ENCODE data around the gene LPCAT4. TPM values are rescaled to one million over a fixed set of nuclear protein-coding genes. Genes with fewer than 3 reads are reported as not detected.
A peak's percentile ranks its signal among the peaks of the same experiment; 100 is the strongest.

Gene LPCAT4
- polyA plus RNA-seq, 1 of the 3 experiments (the other 2 are of a cell fraction), result 88.4 TPM

DNA sequence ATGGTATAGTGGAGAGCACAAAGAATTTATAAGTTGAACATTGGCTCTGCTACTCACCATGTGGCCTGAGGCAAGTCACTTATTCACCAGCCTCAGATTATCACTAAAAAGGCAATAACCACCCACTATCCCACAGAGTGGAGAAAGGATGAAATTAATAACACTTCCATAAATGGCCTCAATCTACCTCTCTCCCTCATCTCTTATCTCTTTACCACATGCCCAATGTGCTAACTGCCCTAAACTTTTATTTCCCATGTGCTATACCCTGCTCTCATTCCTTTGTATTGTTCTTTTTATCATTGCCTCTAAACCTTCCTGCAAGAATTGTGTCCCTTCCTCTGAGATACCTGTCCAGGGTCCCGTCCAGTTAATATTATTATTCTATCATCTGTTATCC is 55.4 kb downstream of the LPCAT4 start:
- no peaks in the 10 kb centered on the region for H3F3A ChIP-seq (replicated peaks; ENCODE audit: insufficient read depth)
- no peaks in the 10 kb centered on the region; a peak in 1 of 4 replicates for H3K4me1 ChIP-seq (ENCODE audit: control insufficient read depth in 1 of 2, insufficient read depth in 2 of 2, low read depth in 1 of 2, low read length in 1 of 2)
- POLR2A ChIA-PET, result no interaction called here
- H3K4me2 ChIP-seq, result no peak overlapping the region
- peaks cover 0 to 3% of the 10 kb centered on the region in 2 experiments for H3K36me3 ChIP-seq (replicated peaks in 1 of 2; ENCODE audit: control insufficient read depth in 1 of 2, insufficient read depth in 2 of 2, low read length in 1 of 2)
- H3K79me2 ChIP-seq (ENCODE audit: insufficient read depth), result no peaks in the 10 kb centered on the region
- H3K4me3 ChIP-seq (ENCODE audit: low read depth in 2 of 2, low read length in 1 of 2), result no peak overlapping the region
- H2AFZ ChIP-seq (ENCODE audit: low read depth), result no peak overlapping the region
- no peak overlapping the region for H3K9ac ChIP-seq
- DNase-seq, result peak; percentile 8
- no peaks in the 10 kb centered on the region for H3K27me3 ChIP-seq (ENCODE audit: insufficient read depth)
- no peak overlapping the region for H3K27ac ChIP-seq (ENCODE audit: low read depth in 2 of 2, low read length in 1 of 2)
- 82% methylated on average over 1 of the region's 1 CpG for whole genome bisulfite sequencing (ENCODE audit: low lambda C conversion rate)
- TF ChIP-seq, protein P1, sequence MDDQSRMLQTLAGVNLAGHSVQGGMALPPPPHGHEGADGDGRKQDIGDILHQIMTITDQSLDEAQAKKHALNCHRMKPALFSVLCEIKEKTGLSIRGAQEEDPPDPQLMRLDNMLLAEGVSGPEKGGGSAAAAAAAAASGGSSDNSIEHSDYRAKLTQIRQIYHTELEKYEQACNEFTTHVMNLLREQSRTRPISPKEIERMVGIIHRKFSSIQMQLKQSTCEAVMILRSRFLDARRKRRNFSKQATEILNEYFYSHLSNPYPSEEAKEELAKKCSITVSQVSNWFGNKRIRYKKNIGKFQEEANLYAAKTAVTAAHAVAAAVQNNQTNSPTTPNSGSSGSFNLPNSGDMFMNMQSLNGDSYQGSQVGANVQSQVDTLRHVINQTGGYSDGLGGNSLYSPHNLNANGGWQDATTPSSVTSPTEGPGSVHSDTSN (IDR thresholded peaks at IDR 0.05), result no peak
- no peak for TF ChIP-seq TAF1 (IDR thresholded peaks at IDR 0.05; ENCODE audit: borderline replicate concordance, low read depth, low read length)
- H3K9me3 ChIP-seq, result no peaks in the 10 kb centered on the region
- CTCF ChIA-PET, result no interaction called here
- no peaks in the 10 kb centered on the region for H4K20me1 ChIP-seq (ENCODE audit: insufficient read depth)
- H3K9me2 ChIP-seq, result no peaks in the 10 kb centered on the region; the same call in 1 of the 2 replicates

Small RNAs within 50 kb of the gene (small RNA-seq; reads per million reads assigned to genes)
- gene MIR1233-1 (0 reads per million in 7 experiments), gene RF00019 (0 reads per million in 7 experiments)

Other genes with a start within 250 kb of the LPCAT4 start
- 13.8 and 20.3 TPM in 2 replicates for gene KATNBL1, start 157.1 kb downstream of the LPCAT4 start, polyA plus RNA-seq (2012; rRNA removed)
- 159 and 224 TPM in 2 replicates for gene EMC4, start 142.2 kb downstream of the LPCAT4 start, polyA plus RNA-seq (2012; rRNA removed)
- gene SLC12A6, start 29.4 kb downstream of the LPCAT4 start, polyA plus RNA-seq (2012; rRNA removed), result 7.7 and 8.0 TPM in 2 replicates
- 440 and 583 TPM in 2 replicates for gene NOP10, start 24.1 kb downstream of the LPCAT4 start, polyA plus RNA-seq (2012; rRNA removed)
- not detected in 2 replicates for gene NUTM1, start 23.9 kb downstream of the LPCAT4 start, polyA plus RNA-seq (2012; rRNA removed)
- 33.9 and 50.0 TPM in 2 replicates for gene GOLGA8A, start 70.6 kb upstream of the LPCAT4 start, polyA plus RNA-seq (2012; rRNA removed)
- 96.6 and 154 TPM in 2 replicates for gene GOLGA8B, start 216.5 kb upstream of the LPCAT4 start, polyA plus RNA-seq (2012; rRNA removed)

Measured in SK-N-SH (cell line).